IMR-90 (cell line): Measurements from ENCODE around the gene TEAD2. TPM values are rescaled to one million over a fixed set of nuclear protein-coding genes. Genes with fewer than 3 reads are reported as not detected.

ENCODE experiments used
- ATAC-seq: fragments of 200-7000 bp; cut with Tn5 transposase; 2 replicates; pipeline ENCODE4 v1.9.1; 2020; ENCODE audit warnings: low read depth, mild to moderate bottlenecking, moderate library complexity
- BruUV-seq: library from RNA; stranded (reverse); fragments of 400-500 nt; replicated peaks from 2 replicates; lab custom pipeline; 2021; lab: Mats Ljungman, UMichigan
- CTCF ChIA-PET: fragments of 300-600 bp; formaldehyde crosslinking; extraction: SDS; loops from one replicate; lab custom pipeline; 2021; ENCODE audit warnings: antibody characterized with exemption; lab: Yijun Ruan, JAX
- POLR2A ChIA-PET: fragments of 300-600 bp; sonication (Branson Sonifier 250); formaldehyde crosslinking; loops from one replicate; lab custom pipeline; 2022; ENCODE audit warnings: antibody characterized with exemption; ENCODE audit not compliant: unreplicated experiment; lab: Charles Lee
- DNase-seq: peaks from one replicate; pipeline ENCODE4 v3.0.0; 2013
- H2AFZ ChIP-seq: replicated peaks from 2 replicates; pipeline ENCODE3; 2013; ENCODE audit warnings: low read length, mild to moderate bottlenecking; ENCODE audit not compliant: poor library complexity
- H2AK5ac ChIP-seq: 2 replicates; pipeline ENCODE4 v1.6.1; 2013; ENCODE audit warnings: low read depth, low read length, inconsistent platforms
- H2AK9ac ChIP-seq: replicated peaks from 2 replicates; pipeline ENCODE3; 2013; ENCODE audit warnings: mild to moderate bottlenecking, low read depth, low read length, moderate library complexity; ENCODE audit not compliant: poor library complexity
- H2BK120ac ChIP-seq: 2 replicates; pipeline ENCODE4 v1.6.1; 2013; ENCODE audit warnings: low read depth, low read length, inconsistent platforms
- H2BK15ac ChIP-seq: 3 replicates; pipeline ENCODE4 v1.6.1; 2013; ENCODE audit warnings: low read depth, low read length, inconsistent platforms
- H2BK20ac ChIP-seq: 2 replicates; pipeline ENCODE4 v1.6.1; 2013; ENCODE audit warnings: low read depth, mild to moderate bottlenecking, inconsistent platforms, low read length, moderate library complexity
- H2BK5ac ChIP-seq: 2 replicates; pipeline ENCODE4 v1.6.1; 2013; ENCODE audit warnings: mild to moderate bottlenecking, low read depth, low read length, inconsistent platforms; ENCODE audit not compliant: poor library complexity, severe bottlenecking
- H3K14ac ChIP-seq: replicated peaks from 2 replicates; pipeline ENCODE4 v1.6.1; 2013; ENCODE audit warnings: low read depth, low read length, inconsistent platforms
- H3K18ac ChIP-seq: 2 replicates; pipeline ENCODE4 v1.6.1; 2013; ENCODE audit warnings: low read depth, low read length, control low read depth
- H3K23ac ChIP-seq: 2 replicates; pipeline ENCODE4 v1.6.1; 2013; ENCODE audit warnings: low read depth, low read length, inconsistent platforms
- H3K27ac ChIP-seq: 2 replicates; pipeline ENCODE4 v1.5.1; 2013; ENCODE audit warnings: mild to moderate bottlenecking, control low read depth, low read length; ENCODE audit not compliant: insufficient read depth
- H3K27me3 ChIP-seq: 2 replicates; pipeline ENCODE4 v1.6.1; 2013; ENCODE audit warnings: low read length; ENCODE audit not compliant: control insufficient read depth, insufficient read depth
- H3K36me3 ChIP-seq: 2 replicates; pipeline ENCODE4 v1.6.1; 2013; ENCODE audit warnings: low read length, mixed read lengths; ENCODE audit not compliant: control insufficient read depth, insufficient read depth
- H3K4ac ChIP-seq: 2 replicates; pipeline ENCODE4 v1.6.1; 2013; ENCODE audit warnings: low read depth, low read length, inconsistent platforms
- H3K4me1 ChIP-seq: 2 replicates; pipeline ENCODE4 v1.6.1; 2013; ENCODE audit warnings: low read length, mixed read lengths; ENCODE audit not compliant: control insufficient read depth, insufficient read depth
- H3K4me2 ChIP-seq: 2 replicates; pipeline ENCODE4 v1.6.1; 2013; ENCODE audit warnings: low read depth, mild to moderate bottlenecking, control low read depth, low read length, moderate library complexity
- H3K4me3 ChIP-seq: 2 replicates; pipeline ENCODE4 v1.5.1; 2013; ENCODE audit warnings: low read depth, mild to moderate bottlenecking, control low read depth, low read length, moderate library complexity; ENCODE audit not compliant: insufficient read depth
- H3K56ac ChIP-seq: 2 replicates; pipeline ENCODE4 v1.6.1; 2013; ENCODE audit warnings: low read length, inconsistent platforms; ENCODE audit not compliant: insufficient read depth; ENCODE audit errors: extremely low read depth
- H3K79me1 ChIP-seq, 2 experiments: 2 replicates each; pipeline ENCODE4 v1.6.1; 2013; ENCODE audit warnings: low read length in 2 of 2, inconsistent platforms in 1 of 2, low read depth in 1 of 2
- H3K9ac ChIP-seq: 2 replicates; pipeline ENCODE4 v1.6.1; 2013; ENCODE audit warnings: low read depth, low read length, control low read depth
- H3K9me1 ChIP-seq: 2 replicates; pipeline ENCODE4 v1.6.1; 2013; ENCODE audit warnings: low read length, inconsistent platforms; ENCODE audit not compliant: insufficient read depth
- H3K9me3 ChIP-seq: 2 replicates; pipeline ENCODE4 v1.6.1; 2013; ENCODE audit warnings: low read length; ENCODE audit not compliant: control insufficient read depth, insufficient read depth
- H4K20me1 ChIP-seq: 2 replicates; pipeline ENCODE4 v1.6.1; 2013; ENCODE audit warnings: low read length, inconsistent platforms; ENCODE audit not compliant: insufficient read depth
- H4K5ac ChIP-seq: 2 replicates; pipeline ENCODE4 v1.6.1; 2013; ENCODE audit warnings: mild to moderate bottlenecking, low read depth, low read length, control low read depth
- H4K8ac ChIP-seq, 2 experiments: 2 replicates each; pipeline ENCODE4 v1.6.1; 2013; ENCODE audit warnings: low read depth in 2 of 2, low read length in 2 of 2, control low read depth in 1 of 2, inconsistent platforms in 1 of 2
- H4K91ac ChIP-seq: 2 replicates; pipeline ENCODE4 v1.6.1; 2013; ENCODE audit warnings: low read depth, low read length, inconsistent platforms; ENCODE audit not compliant: insufficient read depth
- CHD1 ChIP-seq: IDR thresholded peaks from 2 replicates; pipeline ENCODE4 v1.6.1; 2012; ENCODE audit warnings: low read depth, low read length, improper control_type of control experiment
- USF2 ChIP-seq: fragments of 150-350 bp; IDR thresholded peaks from 2 replicates; pipeline ENCODE4 v1.6.1; 2017; ENCODE audit warnings: mild to moderate bottlenecking, antibody characterized with exemption, low read length, low read depth
- WGBS, 2 experiments: methylation state at CpG; one replicate each; pipeline versions ENCODE4 v1.1.5 to v1.1.7; 2013; ENCODE audit warnings: missing lambda C conversion rate in 2 of 2; ENCODE audit not compliant: insufficient read length in 1 of 2; ENCODE audit errors: extremely low coverage in 2 of 2; 5-methylcytosine and 5-hydroxymethylcytosine counted together
- dilution Hi-C: fragments of 300-500 bp; cut with HindIII; formaldehyde crosslinking; loops from one replicate; pipeline ENCODE4 v1.14.3; 2018; ENCODE audit warnings: low sequenced_read_pairs; ENCODE audit not compliant: unreplicated experiment
- in situ Hi-C: fragments of 300-500 bp; cut with MboI; formaldehyde crosslinking; loops from 3 replicates; pipeline ENCODE4 v1.14.3; 2019; ENCODE audit warnings: low sequenced_read_pairs, inconsistent platforms, mixed read lengths
- intact Hi-C: fragments of 100-400 bp; cut with micrococcal nuclease; formaldehyde crosslinking; loops from 2 replicates; pipeline ENCODE4 v1.10.0; 2022
- polyA plus RNA-seq, 3 experiments: library from polyadenylated mRNA; depleted of rRNA; stranded (reverse); fragments of >200 nt; gene quantifications; 2 replicates each; pipeline ENCODE4 v1.2.3, GENCODE V29; 2012; ENCODE audit warnings: low replicate concordance in 1 of 3
- total RNA-seq: library from RNA; depleted of rRNA; stranded (reverse); fragments of >200 nt; gene quantifications from 2 replicates; pipeline ENCODE4 v1.2.3, GENCODE V29; 2012

Gene TEAD2
- total and polyA plus RNA-seq, 2 of the 4 experiments (the other 2 are of a cell fraction): 30.8 to 33.6 TPM

DNA sequence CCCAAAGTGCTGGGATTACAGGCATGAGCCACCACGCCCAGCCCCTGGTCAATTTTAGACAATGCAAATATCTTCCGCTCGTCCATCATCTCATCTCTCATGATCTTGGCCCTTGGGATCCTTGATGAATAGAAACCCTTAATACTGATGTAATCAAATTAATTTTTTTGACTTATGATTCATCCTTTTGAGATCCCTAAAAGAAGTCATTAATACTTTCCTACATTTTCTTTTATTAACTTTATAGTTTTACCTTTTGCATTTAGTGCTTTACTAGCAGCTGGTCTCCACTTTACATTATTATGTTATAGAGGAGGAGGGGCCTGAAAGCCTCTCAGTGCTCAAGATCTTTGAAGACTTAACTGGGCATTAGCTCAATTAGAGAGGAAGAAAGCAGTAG lies 18.2 kb upstream of the TEAD2 start:
- intact Hi-C loops: no loop called here
- no peak overlapping the region for H3K18ac ChIP-seq
- H4K91ac ChIP-seq: no peak overlapping the region
- no peak for ATAC-seq
- H3K14ac ChIP-seq: no peak overlapping the region
- H2AK5ac ChIP-seq: no peak overlapping the region
- dilution Hi-C loops: no loop called here
- ChIA-PET POLR2A (interaction anchor here (0.6 kb wide), 1 partner anchor 45 kb away, joined by 10 read pairs; the partner anchor contains the start of gene CD37), CTCF (no interaction called here)
- H3K79me1 ChIP-seq: no peaks in the 10 kb centered on the region
- in situ Hi-C loops: no loop called here
- no peaks in the 10 kb centered on the region for H4K20me1 ChIP-seq
- H3K9me3 ChIP-seq: peaks cover 6% of the 10 kb centered on the region
- H3K9me1 ChIP-seq: no peaks in the 10 kb centered on the region
- no peaks in the 10 kb centered on the region for H3K36me3 ChIP-seq
- H2BK15ac ChIP-seq: no peak overlapping the region
- no peak overlapping the region for H2BK20ac ChIP-seq
- H3K9ac ChIP-seq: no peak overlapping the region
- no peak overlapping the region for H3K23ac ChIP-seq
- no peak overlapping the region for H2BK5ac ChIP-seq
- no peak overlapping the region for H2AK9ac ChIP-seq
- no TSS peak for BruUV-seq
- H2BK120ac ChIP-seq: no peak overlapping the region
- no peak overlapping the region for H4K5ac ChIP-seq
- H2AFZ ChIP-seq: no peak overlapping the region
- H3K27ac ChIP-seq: no peak overlapping the region
- H3K27me3 ChIP-seq: peaks cover 21% of the 10 kb centered on the region
- DNase-seq: no peak
- H3K4me1 ChIP-seq: no peaks in the 10 kb centered on the region
- no peak overlapping the region for H3K56ac ChIP-seq
- WGBS, 2 experiments: no CpG with 5 or more reads among the region's 3 CpGs
- no peak for TF ChIP-seq CHD1
- no peak for TF ChIP-seq USF2
- H3K4me3 ChIP-seq: no peak overlapping the region
- no peak overlapping the region for H3K4me2 ChIP-seq
- no peak overlapping the region for H3K4ac ChIP-seq
- H4K8ac ChIP-seq: no peak overlapping the region
